ENCODE measurements around the gene CACNA1S. TPM values are rescaled to one million over a fixed set of nuclear protein-coding genes. Genes with fewer than 3 reads are reported as not detected.

CACNA1S gene
- total RNA-seq, 1 donor from 2014 or later: not detected

- Mint-ChIP-seq H3K4me1 (ENCODE audit: low read depth) (no peaks in the 10 kb centered on the region), H3K4me3 (no peak overlapping the region), H3K27ac (no peak overlapping the region), H3K9me3 (no peaks in the 10 kb centered on the region), H3K36me3 (ENCODE audit: low read depth) (no peaks in the 10 kb centered on the region), H3K27me3 (ENCODE audit: insufficient read depth) (peaks cover 28% of the 10 kb centered on the region)
- DNase-seq (ENCODE audit: low spot score): no peak
- intact Hi-C loops (cut with micrococcal nuclease): no loop called here
These were observed 11.6 kb upstream of the CACNA1S start for GRCh38 chr1:201123866-201124265.

DNA sequence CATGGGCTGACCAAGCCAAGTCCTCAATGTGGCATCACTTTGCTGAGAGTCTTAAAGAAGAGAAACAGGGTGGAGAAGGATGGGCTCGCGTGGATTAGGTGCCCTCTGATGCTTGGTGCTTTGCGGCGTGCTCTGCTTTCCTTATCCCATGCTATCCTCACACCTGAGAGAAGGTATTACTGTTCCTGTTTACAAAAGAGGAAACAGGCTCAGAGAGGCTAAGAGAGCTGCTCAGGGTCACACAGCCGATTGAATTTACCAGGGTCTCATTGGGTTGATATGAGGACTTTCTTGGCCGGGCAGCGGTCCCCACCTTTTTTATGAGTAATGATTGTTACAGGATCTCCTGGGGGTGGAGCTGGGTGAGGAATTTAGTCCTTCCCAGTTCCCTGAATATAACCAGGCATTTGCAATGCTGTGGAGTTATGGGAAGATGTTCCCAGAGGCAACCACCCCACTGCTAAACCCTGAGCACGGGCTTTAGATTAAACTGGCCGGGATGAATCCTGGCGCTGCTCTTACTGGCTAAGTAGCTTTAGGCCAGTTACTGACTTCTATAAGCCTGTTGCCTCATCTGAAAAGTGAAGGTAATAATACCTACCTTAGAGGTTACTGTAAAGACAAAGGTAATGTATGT, 10.2 kb upstream of the CACNA1S start:
- Mint-ChIP-seq H3K27me3 (ENCODE audit: insufficient read depth) (peaks cover 35% of the 10 kb centered on the region), H3K27ac (no peak overlapping the region), H3K9me3 (no peaks in the 10 kb centered on the region), H3K4me1 (ENCODE audit: low read depth) (no peaks in the 10 kb centered on the region), H3K4me3 (no peak overlapping the region), H3K36me3 (ENCODE audit: low read depth) (no peaks in the 10 kb centered on the region)
- intact Hi-C loops (cut with micrococcal nuclease): no loop called here
- no peak for DNase-seq (ENCODE audit: low spot score)

- intact Hi-C loops (cut with micrococcal nuclease): loop anchor here (1.0 to 10.0 kb wide), 2 partner anchors 33 to 565 kb away; no protein-coding TSS in a partner anchor
- DNase-seq (ENCODE audit: low spot score): no peak
These were observed 7.3 kb upstream of the CACNA1S start for GRCh38 chr1:201119206-201120197.

DNA sequence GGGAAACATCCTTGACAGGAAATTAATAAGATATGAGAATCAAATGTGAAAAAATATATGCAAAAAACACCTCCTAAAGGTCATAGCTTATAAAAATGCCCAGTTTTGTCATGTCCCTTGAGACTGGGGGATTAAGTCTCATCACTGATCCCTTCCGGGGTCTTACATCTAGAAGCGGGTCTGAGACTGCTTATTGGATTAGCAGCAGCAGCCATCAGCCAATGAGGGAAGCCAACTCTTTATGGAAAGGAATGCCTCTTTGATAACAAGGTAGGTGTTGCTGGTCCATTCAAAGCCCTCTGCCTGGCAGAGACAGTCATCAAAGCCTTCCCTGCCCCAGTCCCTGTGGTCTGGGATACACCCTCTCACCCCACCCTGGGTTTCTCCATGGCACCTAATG, 3.9 kb upstream of the CACNA1S start:
- Mint-ChIP-seq H3K4me3 (no peak overlapping the region), H3K27ac (no peak overlapping the region)

More at GRCh38 chr1:201119206-201120197, 7.3 kb upstream of the CACNA1S start:
- Mint-ChIP-seq H3K27ac (no peak overlapping the region), H3K4me1 (ENCODE audit: low read depth) (no peaks in the 10 kb centered on the region), H3K36me3 (ENCODE audit: low read depth) (no peaks in the 10 kb centered on the region), H3K4me3 (no peak overlapping the region), H3K9me3 (no peaks in the 10 kb centered on the region), H3K27me3 (ENCODE audit: insufficient read depth) (peaks cover 49% of the 10 kb centered on the region)

DNA sequence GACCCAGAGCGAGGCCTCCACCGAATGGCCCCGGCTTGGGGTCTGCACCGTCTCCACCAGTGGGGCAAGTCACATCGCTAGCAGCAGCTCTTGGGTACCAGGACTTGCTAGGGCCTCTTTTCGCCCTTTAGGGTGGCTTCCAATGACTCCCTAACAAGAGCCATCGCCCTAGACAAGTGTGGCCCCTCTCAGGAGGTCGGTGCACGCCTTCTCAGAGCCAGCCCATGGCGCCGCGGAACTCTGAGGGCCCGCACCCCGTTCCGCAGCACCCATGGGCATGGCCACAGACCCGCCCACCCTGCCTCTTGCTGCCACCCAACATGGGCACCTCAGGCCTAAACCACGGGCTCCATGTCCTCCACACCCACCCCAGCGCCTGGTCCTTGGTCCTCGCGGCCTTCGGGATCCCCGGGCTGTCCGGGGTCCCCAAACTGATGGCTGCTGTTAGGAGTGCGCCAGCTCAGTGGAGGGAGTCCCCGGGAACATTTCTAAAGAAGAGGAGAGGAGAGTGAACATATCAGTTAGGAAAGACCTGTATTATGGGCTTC, 3.2 kb upstream of the CACNA1S start:
- H3K27me3 Mint-ChIP-seq (ENCODE audit: insufficient read depth): peaks cover 38% of the 10 kb centered on the region
- DNase-seq (ENCODE audit: low spot score): no peak
- H3K9me3 Mint-ChIP-seq: no peaks in the 10 kb centered on the region
- intact Hi-C loops (cut with micrococcal nuclease): loop anchor here (10.0 kb wide), 1 partner anchor 561 kb away; no protein-coding TSS in a partner anchor
- H3K27ac Mint-ChIP-seq: no peak overlapping the region
- H3K4me3 Mint-ChIP-seq: no peak overlapping the region
- no peaks in the 10 kb centered on the region for H3K4me1 Mint-ChIP-seq (ENCODE audit: low read depth)
- no peaks in the 10 kb centered on the region for H3K36me3 Mint-ChIP-seq (ENCODE audit: low read depth)

More for the DNA sequence above, 3.9 kb upstream of the CACNA1S start:
- DNase-seq (ENCODE audit: low spot score): no peak
- H3K4me1 Mint-ChIP-seq (ENCODE audit: low read depth): no peaks in the 10 kb centered on the region
- intact Hi-C loops (cut with micrococcal nuclease): loop anchor here (10.0 kb wide), 1 partner anchor 561 kb away; no protein-coding TSS in a partner anchor
- no peaks in the 10 kb centered on the region for H3K9me3 Mint-ChIP-seq
- H3K27me3 Mint-ChIP-seq (ENCODE audit: insufficient read depth): peaks cover 38% of the 10 kb centered on the region
- no peaks in the 10 kb centered on the region for H3K36me3 Mint-ChIP-seq (ENCODE audit: low read depth)

DNA sequence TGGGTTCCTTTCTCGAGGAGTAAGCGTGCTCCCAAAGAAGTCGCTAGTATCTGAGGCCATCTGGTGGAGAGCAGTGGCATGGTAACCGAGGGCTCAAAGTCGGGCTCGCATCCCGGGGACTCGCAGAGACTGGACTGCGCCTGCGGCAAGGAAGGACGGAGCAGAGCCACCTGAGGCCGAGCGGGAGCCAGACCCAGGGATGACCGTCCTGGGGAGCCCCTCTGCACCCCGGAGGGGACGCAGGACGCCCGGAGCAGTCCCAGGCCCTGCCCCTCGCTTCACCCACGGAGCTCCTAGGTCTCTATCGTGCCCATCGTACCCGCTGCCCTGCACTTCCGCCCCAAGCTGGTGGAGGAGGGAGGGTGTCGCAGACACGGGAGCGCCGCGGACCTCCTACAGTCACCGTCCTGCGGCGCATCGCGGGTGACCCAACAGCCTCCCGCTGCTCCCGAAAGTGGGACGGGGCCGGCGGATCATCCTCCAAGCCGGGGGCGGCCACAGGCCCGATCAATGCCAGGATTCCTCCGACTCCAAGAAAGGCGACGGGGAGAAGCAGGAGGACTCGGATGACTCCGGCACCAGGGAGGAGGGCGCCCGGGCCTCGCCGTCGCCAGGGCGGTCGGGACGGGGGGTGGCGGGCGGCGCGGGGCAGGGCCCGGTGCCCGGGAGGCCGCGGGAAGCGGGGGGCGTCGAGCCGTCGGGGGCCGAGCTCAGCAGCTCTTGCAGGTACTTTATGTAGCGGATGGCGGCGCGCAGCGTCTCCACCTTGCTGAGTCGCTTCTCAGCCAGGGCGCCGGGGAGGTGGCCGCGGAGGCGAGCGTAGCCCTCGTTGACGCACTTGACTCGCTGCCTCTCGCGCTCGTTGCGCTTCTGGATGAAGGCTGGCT, 2.3 kb upstream of the CACNA1S start:
- intact Hi-C loops (cut with micrococcal nuclease): loop anchor here (1.0 to 10.0 kb wide), 7 partner anchors 28 to 560 kb away; partner anchors contain the start of genes KIF14 and TMEM9
- DNase-seq (ENCODE audit: low spot score): peak; percentile 57
- Mint-ChIP-seq H3K4me1 (ENCODE audit: low read depth) (no peaks in the 10 kb centered on the region), H3K27me3 (ENCODE audit: insufficient read depth) (peaks cover 35% of the 10 kb centered on the region), H3K4me3 (peak overlapping the region; percentile 85), H3K9me3 (no peaks in the 10 kb centered on the region), H3K27ac (peak overlapping the region; percentile 48), H3K36me3 (ENCODE audit: low read depth) (no peaks in the 10 kb centered on the region)

- Mint-ChIP-seq H3K27ac (no peak overlapping the region), H3K36me3 (ENCODE audit: low read depth) (no peaks in the 10 kb centered on the region), H3K9me3 (no peaks in the 10 kb centered on the region), H3K27me3 (ENCODE audit: insufficient read depth) (peaks cover 35% of the 10 kb centered on the region), H3K4me1 (ENCODE audit: low read depth) (no peaks in the 10 kb centered on the region), H3K4me3 (peak overlapping the region; percentile 85)
- DNase-seq (ENCODE audit: low spot score): no peak
- intact Hi-C loops (cut with micrococcal nuclease): loop anchor here (1.0 to 10.0 kb wide), 7 partner anchors 27 to 559 kb away; partner anchors contain the start of genes KIF14 and TMEM9
These were observed 1.4 kb upstream of the CACNA1S start for GRCh38 chr1:201113451-201114244.

DNA sequence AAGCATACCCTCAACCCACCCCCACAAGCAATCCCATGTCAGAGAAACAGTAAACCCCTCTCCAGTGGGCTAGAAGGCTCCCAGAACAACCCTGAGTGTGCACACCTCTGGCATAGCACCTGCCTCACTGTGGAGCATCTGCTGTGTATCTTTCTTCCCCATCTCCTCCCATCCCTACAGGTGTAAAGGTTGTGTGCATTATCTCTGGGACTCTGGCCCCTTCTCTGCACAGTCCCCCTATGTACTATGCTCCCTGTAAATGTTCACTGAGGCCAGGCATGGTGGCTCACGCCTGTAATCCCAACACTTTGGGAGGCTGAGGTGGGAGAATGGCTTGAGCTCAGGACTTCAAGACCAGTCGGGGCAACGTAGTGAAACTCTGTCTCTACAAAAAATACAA, 700 bp upstream of the CACNA1S start:
- DNase-seq (ENCODE audit: low spot score): no peak
- no peak overlapping the region for H3K27ac Mint-ChIP-seq
- no peak overlapping the region for H3K4me3 Mint-ChIP-seq
- H3K4me1 Mint-ChIP-seq (ENCODE audit: low read depth): no peaks in the 10 kb centered on the region
- H3K36me3 Mint-ChIP-seq (ENCODE audit: low read depth): no peaks in the 10 kb centered on the region
- intact Hi-C loops (cut with micrococcal nuclease): loop anchor here (5.0 to 10.0 kb wide), 2 partner anchors 491 to 558 kb away; partner anchors contain the start of gene KIF14
- peaks cover 31% of the 10 kb centered on the region for H3K27me3 Mint-ChIP-seq (ENCODE audit: insufficient read depth)
- no peaks in the 10 kb centered on the region for H3K9me3 Mint-ChIP-seq

DNA sequence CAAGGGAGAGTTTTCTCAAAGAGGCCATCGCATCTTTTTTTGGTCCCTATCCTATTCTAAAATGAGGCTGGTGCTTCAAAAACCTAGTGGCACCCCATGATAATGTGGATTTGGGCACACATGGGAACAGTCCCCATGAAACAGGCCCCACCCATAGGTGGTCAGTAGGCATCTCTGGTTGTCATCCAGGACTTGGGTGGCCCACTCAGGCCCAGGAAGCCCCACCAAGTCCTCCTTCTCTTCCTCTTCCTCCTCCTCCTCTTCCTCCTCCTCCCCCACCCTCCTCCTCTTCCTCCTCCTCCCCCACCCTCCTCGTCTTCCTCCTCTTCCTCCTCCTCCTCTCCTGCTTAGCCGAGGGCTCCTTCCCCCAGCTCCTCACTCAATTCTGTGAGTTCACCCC, 554 bp downstream of the CACNA1S start:
- peaks cover 26% of the 10 kb centered on the region for H3K27me3 Mint-ChIP-seq (ENCODE audit: insufficient read depth)
- intact Hi-C loops (cut with micrococcal nuclease): loop anchor here (5.0 to 10.0 kb wide), 2 partner anchors 489 to 557 kb away; partner anchors contain the start of gene KIF14
- no peak overlapping the region for H3K4me3 Mint-ChIP-seq
- H3K27ac Mint-ChIP-seq: no peak overlapping the region
- no peak for DNase-seq (ENCODE audit: low spot score)
- H3K4me1 Mint-ChIP-seq (ENCODE audit: low read depth): no peaks in the 10 kb centered on the region
- H3K36me3 Mint-ChIP-seq (ENCODE audit: low read depth): no peaks in the 10 kb centered on the region
- H3K9me3 Mint-ChIP-seq: no peaks in the 10 kb centered on the region

- Mint-ChIP-seq H3K36me3 (ENCODE audit: low read depth) (no peaks in the 10 kb centered on the region), H3K4me1 (ENCODE audit: low read depth) (no peaks in the 10 kb centered on the region), H3K27ac (no peak overlapping the region), H3K4me3 (no peak overlapping the region), H3K27me3 (ENCODE audit: insufficient read depth) (peaks cover 22% of the 10 kb centered on the region), H3K9me3 (no peaks in the 10 kb centered on the region)
- DNase-seq (ENCODE audit: low spot score): no peak
- intact Hi-C loops (cut with micrococcal nuclease): loop anchor here (5.0 to 10.0 kb wide), 2 partner anchors 489 to 556 kb away; partner anchors contain the start of gene KIF14
These were observed 1.1 kb downstream of the CACNA1S start for GRCh38 chr1:201111156-201111555.

DNA sequence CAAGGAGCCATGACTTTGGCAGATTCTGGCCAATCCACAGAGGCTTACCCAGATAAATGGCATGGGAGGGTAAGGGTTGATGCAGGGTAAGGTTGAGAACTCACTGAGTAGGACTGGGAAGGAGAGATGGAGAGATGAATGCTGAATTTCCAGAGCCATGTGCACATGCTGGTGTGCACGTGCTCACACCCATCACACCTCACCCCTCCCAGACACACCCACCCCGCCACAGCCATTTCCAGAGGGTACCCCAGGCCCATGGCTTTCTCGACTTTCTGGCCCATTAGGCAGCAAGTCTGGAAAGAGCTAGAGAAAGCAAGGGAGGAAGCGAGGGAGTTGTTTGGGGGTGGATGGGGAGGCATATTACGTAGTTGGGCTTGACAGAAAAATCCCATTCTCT, 1.6 kb downstream of the CACNA1S start:
- no peaks in the 10 kb centered on the region for H3K4me1 Mint-ChIP-seq (ENCODE audit: low read depth)
- no peak for DNase-seq (ENCODE audit: low spot score)
- H3K27ac Mint-ChIP-seq: no peak overlapping the region
- intact Hi-C loops (cut with micrococcal nuclease): loop anchor here (5.0 to 10.0 kb wide), 2 partner anchors 488 to 556 kb away; partner anchors contain the start of gene KIF14
- H3K4me3 Mint-ChIP-seq: no peak overlapping the region
- H3K27me3 Mint-ChIP-seq (ENCODE audit: insufficient read depth): peaks cover 18% of the 10 kb centered on the region
- H3K36me3 Mint-ChIP-seq (ENCODE audit: low read depth): no peaks in the 10 kb centered on the region
- no peaks in the 10 kb centered on the region for H3K9me3 Mint-ChIP-seq

Data from activated T-helper 1 cell treated with anti-CD3 and anti-CD28 coated beads, Interleukin-12 subunit alpha, Interleukin-12 subunit beta, Interleukin-2, Interleukin-4 antibody, amounts not matched to agents 30 ng/mL and 10 ng/mL and 1 ng/mL, durations not matched to agents 14 hours and 24 hours and 36 hours (primary cell).